CD8-positive, alpha-beta memory T cell (primary cell): Measurements from ENCODE around the gene STX12. TPM values are rescaled to one million over a fixed set of nuclear protein-coding genes. Genes with fewer than 3 reads are reported as not detected.
"Not testable (repeated sequence)": the region's sequence is repeated elsewhere in the genome, so short reads cannot be mapped to it uniquely, and the experiment has no call there.

Experiments used
- CTCF ChIA-PET: fragments of 350-600 bp; sonication (Branson Sonifier 250); formaldehyde crosslinking; loops from one replicate; lab custom pipeline; 2021; ENCODE audit warnings: antibody characterized with exemption; lab: Charles Lee
- POLR2A ChIA-PET: fragments of 350-600 bp; sonication (Branson Sonifier 250); formaldehyde crosslinking; loops from one replicate; lab custom pipeline; 2021; ENCODE audit warnings: antibody characterized with exemption; lab: Charles Lee
- DNase-seq, 5 donors: peaks; one replicate each; pipeline versions ENCODE4 v3.0.0 to v3.0.0-alpha.2; 2020 to 2022; ENCODE audit warnings: mixed read lengths in 1 of 5
- H3K27ac ChIP-seq: one replicate; pipeline ENCODE4 v1.7.0; 2013; ENCODE audit warnings: low read depth, mild to moderate bottlenecking, low read length, moderate library complexity
- H3K27me3 ChIP-seq: 2 replicates; pipeline ENCODE4 v1.7.0; 2013; ENCODE audit warnings: low read length, mild to moderate bottlenecking; ENCODE audit not compliant: insufficient read depth, poor library complexity, severe bottlenecking
- H3K36me3 ChIP-seq: 2 replicates; pipeline ENCODE4 v1.7.0; 2013; ENCODE audit warnings: mild to moderate bottlenecking, low read length, moderate library complexity; ENCODE audit not compliant: insufficient read depth
- H3K4me1 ChIP-seq: 2 replicates; pipeline ENCODE4 v1.7.0; 2013; ENCODE audit warnings: mild to moderate bottlenecking, low read length, moderate library complexity; ENCODE audit not compliant: insufficient read depth
- H3K4me3 ChIP-seq: 2 replicates; pipeline ENCODE4 v1.7.0; 2013; ENCODE audit warnings: mild to moderate bottlenecking, low read length
- H3K9me3 ChIP-seq: 2 replicates; pipeline ENCODE4 v1.7.0; 2013; ENCODE audit warnings: mild to moderate bottlenecking, low read length
- H3K27ac Mint-ChIP-seq, 8 donors: one replicate each; pipeline ENCODE4 v1.8.0; 2020 to 2021; ENCODE audit warnings: mixed read lengths in 8 of 8, mild to moderate bottlenecking in 6 of 8, inconsistent platforms in 3 of 8, moderate library complexity in 3 of 8
- H3K27me3 Mint-ChIP-seq, 2 donors: one replicate each; pipeline ENCODE4 v1.8.0; 2020 to 2021; ENCODE audit warnings: mixed read lengths in 2 of 2, mild to moderate bottlenecking in 1 of 2, moderate library complexity in 1 of 2
- H3K36me3 Mint-ChIP-seq, 3 donors: one replicate each; pipeline ENCODE4 v1.8.0; 2020 to 2021; ENCODE audit warnings: mixed read lengths in 3 of 3, inconsistent platforms in 1 of 3, mild to moderate bottlenecking in 1 of 3
- H3K4me1 Mint-ChIP-seq, 3 donors: one replicate each; pipeline ENCODE4 v1.8.0; 2020 to 2021; ENCODE audit warnings: mixed read lengths in 3 of 3, inconsistent platforms in 1 of 3, mild to moderate bottlenecking in 1 of 3
- H3K4me3 Mint-ChIP-seq, 7 donors: one replicate each; pipeline ENCODE4 v1.8.0; 2020 to 2021; ENCODE audit warnings: mixed read lengths in 7 of 7, mild to moderate bottlenecking in 6 of 7, moderate library complexity in 4 of 7, inconsistent platforms in 2 of 7
- H3K9me3 Mint-ChIP-seq, 5 donors: one replicate each; pipeline ENCODE4 v1.8.0; 2020 to 2022; ENCODE audit warnings: mixed read lengths in 5 of 5, mild to moderate bottlenecking in 3 of 5, moderate library complexity in 2 of 5, inconsistent platforms in 1 of 5
- polyA plus RNA-seq: library from polyadenylated mRNA; unstranded; fragments of 300-500 nt; fragmentation: Illumina TruSeq; gene quantifications from one replicate; pipeline ENCODE4 v1.2.3, GENCODE V29; 2021
- total RNA-seq, 2 experiments: library from RNA; stranded (reverse); gene quantifications; one replicate each; pipeline ENCODE4 v1.2.3, GENCODE V29; 2021

STX12 gene
- total and polyA plus RNA-seq, 3 experiments from 2014 or later, result 18.8 to 23.4 (median 21.3) TPM

GRCh38 chr1:27776276-27776675 is 3.3 kb downstream of the STX12 start:
- H3K27me3 ChIP-seq, H3K4me3 ChIP-seq, POLR2A ChIA-PET, H3K9me3 Mint-ChIP-seq, H3K27me3 Mint-ChIP-seq, H3K27ac ChIP-seq, H3K9me3 ChIP-seq, H3K36me3 ChIP-seq, DNase-seq, CTCF ChIA-PET: not testable (repeated sequence)
- peaks cover 19% of the 10 kb centered on the region for H3K4me1 ChIP-seq
- Mint-ChIP-seq H3K4me3 (peak overlapping the region in 1 of 7 donors; percentile 17), H3K4me1 (peaks cover 32 to 56% (median 52%) of the 10 kb centered on the region in 3 donors), H3K27ac (peak overlapping the region in 2 of 8 donors; percentile 7 to 12), H3K36me3 (peaks cover 0 to 32% (median 0%) of the 10 kb centered on the region in 3 donors)

- CTCF ChIA-PET, result no interaction called here
These were observed 5.0 kb downstream of the STX12 start for GRCh38 chr1:27778056-27778455.

DNA sequence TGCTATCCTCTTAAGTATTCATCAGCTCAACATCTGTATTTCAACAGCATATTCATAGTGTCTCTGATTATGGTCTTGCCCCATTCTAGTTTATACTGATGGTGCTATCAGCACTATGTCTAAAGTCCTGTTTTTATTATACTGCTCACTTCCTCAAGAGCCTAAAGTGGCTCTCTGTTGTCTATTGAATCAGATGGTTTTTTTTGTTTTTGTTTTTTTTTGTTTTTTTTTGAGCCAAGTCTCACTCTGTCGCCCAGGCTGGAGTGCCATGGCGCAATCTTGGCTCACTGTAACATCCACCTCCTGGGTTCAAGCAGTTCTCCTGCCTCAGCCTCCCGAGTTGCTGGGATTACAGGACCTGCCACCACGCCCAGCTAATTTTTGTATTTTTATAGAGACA is 6.1 kb downstream of the STX12 start:
- Histone ChIP-seq H3K4me3 (no peak overlapping the region), H3K4me1 (peaks cover 2% of the 10 kb centered on the region), H3K36me3 (no peaks in the 10 kb centered on the region), H3K27ac (no peak overlapping the region), H3K9me3 (no peaks in the 10 kb centered on the region), H3K27me3 (no peaks in the 10 kb centered on the region)
- CTCF ChIA-PET, result no interaction called here
- no peak for DNase-seq
- H3K27ac Mint-ChIP-seq, result peak overlapping the region in 3 of 8 donors; percentile 10 to 63 (median 52)
- POLR2A ChIA-PET, result no interaction called here
- no peaks in the 10 kb centered on the region for H3K9me3 Mint-ChIP-seq
- no peaks in the 10 kb centered on the region for H3K27me3 Mint-ChIP-seq
- peaks cover 23 to 53% (median 45%) of the 10 kb centered on the region in 3 donors for H3K4me1 Mint-ChIP-seq
- H3K4me3 Mint-ChIP-seq, result no peak overlapping the region
- H3K36me3 Mint-ChIP-seq, result peaks cover 0 to 30% (median 0%) of the 10 kb centered on the region in 3 donors

More at GRCh38 chr1:27778056-27778455, 5.0 kb downstream of the STX12 start:
- Histone ChIP-seq H3K27ac (no peak overlapping the region), H3K36me3 (no peaks in the 10 kb centered on the region), H3K4me3 (no peak overlapping the region), H3K27me3 (no peaks in the 10 kb centered on the region), H3K9me3 (no peaks in the 10 kb centered on the region), H3K4me1 (peaks cover 8% of the 10 kb centered on the region)
- Mint-ChIP-seq H3K4me3 (no peak overlapping the region), H3K27ac (peak overlapping the region in 3 of 8 donors; percentile 22 to 47 (median 41)), H3K27me3 (peaks cover 0 to 2% of the 10 kb centered on the region in 2 donors), H3K4me1 (peaks cover 28 to 55% (median 49%) of the 10 kb centered on the region in 3 donors), H3K36me3 (peaks cover 0 to 34% (median 0%) of the 10 kb centered on the region in 3 donors), H3K9me3 (no peaks in the 10 kb centered on the region)
- POLR2A ChIA-PET, result interaction anchor here (0.5 kb wide), 1 partner anchor 547 kb away, joined by 5 read pairs; no protein-coding TSS in a partner anchor
- no peak for DNase-seq

DNA sequence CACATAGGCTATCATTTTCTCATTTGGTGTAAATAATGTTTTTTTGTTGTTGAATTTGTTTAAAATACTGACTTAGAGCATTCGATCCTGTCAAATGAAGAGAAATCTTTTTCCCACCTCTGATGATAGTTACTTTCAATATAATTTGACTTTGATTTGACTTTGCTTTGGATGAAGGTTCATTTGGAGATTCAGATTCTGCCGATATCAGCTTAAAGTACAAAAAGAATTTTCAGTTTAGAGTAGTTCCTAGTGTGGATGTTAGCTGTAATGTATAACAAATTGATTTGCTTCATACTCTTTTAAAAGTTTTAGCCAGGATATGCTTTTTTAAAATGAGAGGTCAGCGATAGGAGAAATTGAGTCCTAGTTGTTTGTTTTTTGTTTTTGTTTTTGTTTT is 9.9 kb downstream of the STX12 start:
- Mint-ChIP-seq H3K4me3 (no peak overlapping the region), H3K27me3 (no peaks in the 10 kb centered on the region), H3K27ac (peak overlapping the region in 5 of 8 donors; percentile 5 to 74 (median 27)), H3K36me3 (peaks cover 0 to 19% (median 0%) of the 10 kb centered on the region in 3 donors), H3K4me1 (peaks cover 19 to 47% (median 41%) of the 10 kb centered on the region in 3 donors), H3K9me3 (no peaks in the 10 kb centered on the region)
- no peaks in the 10 kb centered on the region for H3K9me3 ChIP-seq
- no peak overlapping the region for H3K27ac ChIP-seq
- CTCF ChIA-PET, result no interaction called here
- POLR2A ChIA-PET, result no interaction called here
- H3K27me3 ChIP-seq, result no peaks in the 10 kb centered on the region
- H3K4me3 ChIP-seq, result no peak overlapping the region
- DNase-seq, result no peak
- H3K4me1 ChIP-seq, result peaks cover 4% of the 10 kb centered on the region
- no peaks in the 10 kb centered on the region for H3K36me3 ChIP-seq

- ChIA-PET POLR2A (interaction anchor here (0.6 kb wide), 1 partner anchor 65 kb away, joined by 3 read pairs; no protein-coding TSS in a partner anchor), CTCF (no interaction called here)
- Mint-ChIP-seq H3K27me3 (no peaks in the 10 kb centered on the region), H3K9me3 (no peaks in the 10 kb centered on the region), H3K4me1 (peaks cover 14 to 42% (median 34%) of the 10 kb centered on the region in 3 donors), H3K27ac (peak overlapping the region in 3 of 8 donors; percentile 5 to 42 (median 36)), H3K4me3 (no peak overlapping the region), H3K36me3 (peaks cover 0 to 25% (median 3%) of the 10 kb centered on the region in 3 donors)
- no peak for DNase-seq
- no peaks in the 10 kb centered on the region for H3K9me3 ChIP-seq
- no peaks in the 10 kb centered on the region for H3K27me3 ChIP-seq
- H3K27ac ChIP-seq, result no peak overlapping the region
- H3K4me1 ChIP-seq, result peaks cover 4% of the 10 kb centered on the region
- H3K4me3 ChIP-seq, result no peak overlapping the region
- H3K36me3 ChIP-seq, result no peaks in the 10 kb centered on the region
These were observed 11.7 kb downstream of the STX12 start for GRCh38 chr1:27784700-27785099.

GRCh38 chr1:27785781-27786455 is 12.9 kb downstream of the STX12 start:
- Histone ChIP-seq H3K27me3 (no peaks in the 10 kb centered on the region), H3K9me3 (no peaks in the 10 kb centered on the region), H3K27ac (no peak overlapping the region), H3K4me1 (peaks cover 4% of the 10 kb centered on the region), H3K36me3 (no peaks in the 10 kb centered on the region), H3K4me3 (no peak overlapping the region)
- DNase-seq, result no peak
- no peaks in the 10 kb centered on the region for H3K9me3 Mint-ChIP-seq
- no peak overlapping the region for H3K4me3 Mint-ChIP-seq
- CTCF ChIA-PET, result no interaction called here
- H3K27ac Mint-ChIP-seq, result peak overlapping the region; percentile 4 to 82 (median 61)
- peaks cover 14 to 42% (median 31%) of the 10 kb centered on the region in 3 donors for H3K4me1 Mint-ChIP-seq
- H3K27me3 Mint-ChIP-seq, result no peaks in the 10 kb centered on the region
- POLR2A ChIA-PET, result no interaction called here
- peaks cover 0 to 31% (median 9%) of the 10 kb centered on the region in 3 donors for H3K36me3 Mint-ChIP-seq

GRCh38 chr1:27787895-27788294 is 14.9 kb downstream of the STX12 start:
- H3K4me1 Mint-ChIP-seq, result peaks cover 13 to 34% (median 22%) of the 10 kb centered on the region in 3 donors
- H3K36me3 Mint-ChIP-seq, result peaks cover 0 to 33% (median 14%) of the 10 kb centered on the region in 3 donors
- POLR2A ChIA-PET, result no interaction called here
- Histone ChIP-seq H3K4me1 (peaks cover 4% of the 10 kb centered on the region), H3K27ac (no peak overlapping the region), H3K9me3 (no peaks in the 10 kb centered on the region), H3K27me3 (no peaks in the 10 kb centered on the region), H3K36me3 (no peaks in the 10 kb centered on the region), H3K4me3 (no peak overlapping the region)
- CTCF ChIA-PET, result no interaction called here
- DNase-seq, result no peak
- peak overlapping the region in 3 of 8 donors; percentile 0 to 36 (median 5) for H3K27ac Mint-ChIP-seq
- H3K9me3 Mint-ChIP-seq, result no peaks in the 10 kb centered on the region
- no peak overlapping the region for H3K4me3 Mint-ChIP-seq
- no peaks in the 10 kb centered on the region for H3K27me3 Mint-ChIP-seq

DNA sequence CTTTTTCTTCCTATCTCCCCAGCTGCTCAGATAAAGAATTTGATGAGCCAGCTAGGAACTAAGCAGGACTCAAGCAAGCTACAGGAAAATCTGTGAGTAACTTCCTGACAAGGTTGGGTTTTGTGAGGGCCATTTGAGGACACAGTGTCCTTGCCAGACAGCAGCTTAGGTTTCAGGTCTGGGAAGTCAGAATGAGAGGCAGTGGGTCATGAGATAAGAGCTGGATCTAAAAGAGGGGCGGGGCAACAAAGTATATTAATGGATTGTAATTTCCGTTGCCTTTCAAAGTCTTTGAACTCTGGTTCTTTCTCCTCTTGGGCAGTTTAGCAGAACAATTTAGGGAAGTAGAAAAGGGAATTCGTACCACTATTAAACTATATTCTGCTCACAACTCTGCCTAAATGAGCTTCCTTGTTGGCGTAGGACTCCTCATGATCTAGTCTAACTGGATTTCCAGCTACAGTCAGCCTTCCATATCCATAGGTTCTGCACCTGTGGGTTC is 16.6 kb downstream of the STX12 start:
- CTCF ChIA-PET, result no interaction called here
- H3K4me3 ChIP-seq, result no peak overlapping the region
- Mint-ChIP-seq H3K4me3 (no peak overlapping the region), H3K27me3 (no peaks in the 10 kb centered on the region), H3K36me3 (peaks cover 0 to 47% (median 15%) of the 10 kb centered on the region in 3 donors), H3K9me3 (no peaks in the 10 kb centered on the region), H3K4me1 (peaks cover 11 to 25% (median 18%) of the 10 kb centered on the region in 3 donors), H3K27ac (peak overlapping the region in 1 of 8 donors; percentile 6)
- H3K27me3 ChIP-seq, result no peaks in the 10 kb centered on the region
- no peak overlapping the region for H3K27ac ChIP-seq
- peaks cover 7% of the 10 kb centered on the region for H3K36me3 ChIP-seq
- POLR2A ChIA-PET, result no interaction called here
- no peaks in the 10 kb centered on the region for H3K4me1 ChIP-seq
- no peaks in the 10 kb centered on the region for H3K9me3 ChIP-seq
- DNase-seq, result no peak
